ENCODE results near the gene MAP2. TPM values are rescaled to one million over a fixed set of nuclear protein-coding genes. Genes with fewer than 3 reads are reported as not detected.

The MAP2 gene
- total RNA-seq, 1 donor from 2014 or later, result 6.9 TPM

DNA sequence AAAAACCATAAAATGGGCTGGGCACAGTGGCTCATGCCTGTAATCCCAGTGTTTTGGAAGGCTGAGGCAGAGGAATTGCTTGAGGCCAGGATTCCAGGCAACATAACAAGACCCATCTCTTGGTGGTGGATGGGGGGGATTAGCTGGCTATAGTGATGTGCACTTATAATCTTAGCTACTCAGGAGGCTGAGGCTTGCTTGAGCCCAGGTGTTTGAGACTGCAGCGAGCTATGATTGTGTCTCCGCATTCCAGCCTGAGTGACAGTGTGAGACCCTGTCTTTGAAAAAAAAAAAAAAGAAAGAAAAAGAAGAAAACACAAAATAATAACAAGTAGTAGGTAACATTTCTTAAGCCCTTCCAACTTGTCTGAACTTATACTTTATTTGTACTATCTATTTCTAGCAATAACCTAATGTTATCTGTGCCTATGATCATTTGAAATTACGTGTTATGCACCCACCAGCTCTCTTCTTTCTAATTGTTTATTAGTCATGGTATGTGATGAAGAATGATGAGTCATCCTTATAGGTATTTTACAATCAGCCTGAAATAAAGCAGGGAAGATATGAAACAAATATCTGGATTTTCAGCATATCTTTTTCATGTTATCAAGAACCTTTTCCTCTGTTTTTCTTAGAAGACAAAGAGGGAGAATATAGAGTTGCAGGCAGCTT is 218.4 kb downstream of the MAP2 start:
- no peaks in the 10 kb centered on the region for H3K27me3 Mint-ChIP-seq (ENCODE audit: low read depth)
- TF ChIP-seq, protein P1, sequence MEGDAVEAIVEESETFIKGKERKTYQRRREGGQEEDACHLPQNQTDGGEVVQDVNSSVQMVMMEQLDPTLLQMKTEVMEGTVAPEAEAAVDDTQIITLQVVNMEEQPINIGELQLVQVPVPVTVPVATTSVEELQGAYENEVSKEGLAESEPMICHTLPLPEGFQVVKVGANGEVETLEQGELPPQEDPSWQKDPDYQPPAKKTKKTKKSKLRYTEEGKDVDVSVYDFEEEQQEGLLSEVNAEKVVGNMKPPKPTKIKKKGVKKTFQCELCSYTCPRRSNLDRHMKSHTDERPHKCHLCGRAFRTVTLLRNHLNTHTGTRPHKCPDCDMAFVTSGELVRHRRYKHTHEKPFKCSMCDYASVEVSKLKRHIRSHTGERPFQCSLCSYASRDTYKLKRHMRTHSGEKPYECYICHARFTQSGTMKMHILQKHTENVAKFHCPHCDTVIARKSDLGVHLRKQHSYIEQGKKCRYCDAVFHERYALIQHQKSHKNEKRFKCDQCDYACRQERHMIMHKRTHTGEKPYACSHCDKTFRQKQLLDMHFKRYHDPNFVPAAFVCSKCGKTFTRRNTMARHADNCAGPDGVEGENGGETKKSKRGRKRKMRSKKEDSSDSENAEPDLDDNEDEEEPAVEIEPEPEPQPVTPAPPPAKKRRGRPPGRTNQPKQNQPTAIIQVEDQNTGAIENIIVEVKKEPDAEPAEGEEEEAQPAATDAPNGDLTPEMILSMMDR (IDR thresholded peaks at IDR 0.05; ENCODE audit: unreplicated experiment), result no peak
- no peak overlapping the region for H3K4me3 Mint-ChIP-seq
- H3K4me1 Mint-ChIP-seq, result peaks cover 15% of the 10 kb centered on the region
- peak overlapping the region; percentile 43 for H3K27ac Mint-ChIP-seq
- H3K36me3 Mint-ChIP-seq, result no peaks in the 10 kb centered on the region
- no peak for DNase-seq (ENCODE audit: low spot score in 2 of 2, unreplicated experiment in 2 of 2)
- H3K9me3 Mint-ChIP-seq, result no peaks in the 10 kb centered on the region

DNA sequence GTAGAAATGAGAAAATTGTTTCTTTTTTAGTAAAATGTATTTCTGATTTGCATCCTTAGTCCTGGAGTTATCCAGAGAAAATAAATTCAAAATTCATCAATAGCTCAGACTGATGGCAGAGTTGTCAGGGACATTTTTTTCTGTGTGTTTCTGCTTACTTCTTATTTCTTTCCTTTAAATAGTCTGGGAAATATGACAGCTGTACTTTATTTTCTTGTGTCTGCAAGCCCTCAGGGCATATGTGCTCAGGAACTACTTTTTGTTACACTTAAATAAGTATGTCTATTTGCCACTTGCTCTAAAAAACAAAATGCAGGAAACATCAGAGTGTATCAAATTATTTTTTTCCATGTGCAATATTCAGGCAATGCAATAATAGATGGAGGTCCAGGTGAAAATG is 221.0 kb downstream of the MAP2 start:
- no peaks in the 10 kb centered on the region for H3K36me3 Mint-ChIP-seq
- no peaks in the 10 kb centered on the region for H3K9me3 Mint-ChIP-seq
- H3K4me1 Mint-ChIP-seq, result peaks cover 15% of the 10 kb centered on the region
- TF ChIP-seq, protein P1 (IDR thresholded peaks at IDR 0.05; ENCODE audit: unreplicated experiment), result no peak
- H3K27me3 Mint-ChIP-seq (ENCODE audit: low read depth), result no peaks in the 10 kb centered on the region
- H3K27ac Mint-ChIP-seq, result no peak overlapping the region
- no peak overlapping the region for H3K4me3 Mint-ChIP-seq
- no peak for DNase-seq (ENCODE audit: low spot score in 2 of 2, unreplicated experiment in 2 of 2)

DNA sequence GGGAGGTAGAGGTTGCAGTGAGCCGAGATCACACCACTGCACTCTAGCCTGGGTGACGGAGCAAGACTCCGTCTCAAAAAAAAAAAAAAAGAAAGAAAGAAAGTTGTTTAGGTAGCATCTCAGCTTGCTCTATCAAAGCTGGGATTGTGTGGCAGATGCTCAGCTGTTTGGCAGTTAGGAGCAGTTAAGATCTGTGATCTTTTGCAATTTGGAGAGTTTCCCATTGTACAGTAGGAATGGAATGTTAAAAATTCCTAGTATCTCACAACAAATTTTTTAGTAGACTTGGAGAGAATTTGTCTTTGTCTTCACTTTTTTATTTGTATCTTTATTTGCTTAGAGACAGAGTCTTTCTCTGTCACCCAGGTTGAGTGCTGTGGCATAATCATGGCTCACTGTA is 224.9 kb downstream of the MAP2 start:
- Mint-ChIP-seq H3K27ac (no peak overlapping the region), H3K36me3 (no peaks in the 10 kb centered on the region), H3K4me1 (peaks cover 3% of the 10 kb centered on the region), H3K27me3 (ENCODE audit: low read depth) (no peaks in the 10 kb centered on the region), H3K9me3 (no peaks in the 10 kb centered on the region), H3K4me3 (no peak overlapping the region)
- no peak for DNase-seq (ENCODE audit: low spot score in 2 of 2, unreplicated experiment in 2 of 2)
- TF ChIP-seq, protein P1 (IDR thresholded peaks at IDR 0.05; ENCODE audit: unreplicated experiment), result no peak

DNA sequence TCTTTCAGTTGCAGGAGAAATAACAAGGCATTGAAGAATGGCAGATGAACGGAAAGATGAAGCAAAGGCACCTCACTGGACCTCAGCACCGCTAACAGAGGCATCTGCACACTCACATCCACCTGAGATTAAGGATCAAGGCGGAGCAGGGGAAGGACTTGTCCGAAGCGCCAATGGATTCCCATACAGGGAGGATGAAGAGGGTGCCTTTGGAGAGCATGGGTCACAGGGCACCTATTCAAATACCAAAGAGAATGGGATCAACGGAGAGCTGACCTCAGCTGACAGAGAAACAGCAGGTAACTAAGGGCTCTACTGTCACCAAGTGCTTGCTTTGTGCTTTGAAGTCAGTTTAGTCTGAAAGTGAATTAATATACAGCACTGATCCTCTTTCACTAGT is 229.3 kb downstream of the MAP2 start:
- TF ChIP-seq, protein P1 (IDR thresholded peaks at IDR 0.05; ENCODE audit: unreplicated experiment), result no peak
- H3K27me3 Mint-ChIP-seq (ENCODE audit: low read depth), result no peaks in the 10 kb centered on the region
- H3K27ac Mint-ChIP-seq, result no peak overlapping the region
- H3K4me1 Mint-ChIP-seq, result no peaks in the 10 kb centered on the region
- H3K9me3 Mint-ChIP-seq, result peaks cover 7% of the 10 kb centered on the region
- no peaks in the 10 kb centered on the region for H3K36me3 Mint-ChIP-seq
- H3K4me3 Mint-ChIP-seq, result no peak overlapping the region
- DNase-seq (ENCODE audit: low spot score in 2 of 2, unreplicated experiment in 2 of 2), result no peak

DNA sequence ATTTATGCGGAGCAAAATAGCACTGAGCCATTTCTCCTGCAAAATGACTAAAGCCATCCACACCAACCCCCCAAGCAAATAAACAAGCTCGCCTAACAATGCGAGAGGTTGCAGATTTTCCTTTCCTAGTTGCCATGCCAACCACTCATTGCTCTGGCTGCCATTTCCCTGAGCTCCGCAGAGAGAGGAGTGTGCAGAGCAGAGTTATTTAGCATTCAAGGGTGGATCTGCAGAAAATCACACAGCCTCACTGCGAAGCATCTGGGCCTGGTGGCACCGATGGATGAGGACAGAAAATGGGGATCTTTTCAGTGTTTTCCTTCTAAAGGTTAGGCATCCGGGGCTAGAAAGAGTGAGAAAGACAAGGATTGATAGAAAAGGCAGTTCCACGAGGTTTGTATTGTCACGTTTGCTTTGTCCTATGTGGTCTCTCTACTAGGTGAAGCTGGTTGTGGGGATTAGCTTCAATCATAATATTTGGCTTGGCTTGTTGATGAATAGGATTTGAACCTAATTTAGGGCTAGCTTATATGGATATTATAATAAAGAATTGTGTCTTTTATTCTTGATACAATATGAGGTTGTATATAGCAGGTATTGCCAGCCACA is 237.5 kb downstream of the MAP2 start:
- Mint-ChIP-seq H3K4me1 (peaks cover 6% of the 10 kb centered on the region), H3K4me3 (no peak overlapping the region), H3K27ac (no peak overlapping the region), H3K27me3 (ENCODE audit: low read depth) (no peaks in the 10 kb centered on the region), H3K36me3 (no peaks in the 10 kb centered on the region), H3K9me3 (peaks cover 7% of the 10 kb centered on the region)
- no peak for DNase-seq (ENCODE audit: low spot score in 2 of 2, unreplicated experiment in 2 of 2)
- TF ChIP-seq, protein P1 (IDR thresholded peaks at IDR 0.05; ENCODE audit: unreplicated experiment), result no peak
